ENCODE results near the gene DEFB129.

GRCh38 chr20:271528-271927, 44.5 kb downstream of the DEFB129 start:
- TF ChIP-seq POLR2A (IDR thresholded peaks at IDR 0.05; ENCODE audit: low read depth, low read length) (no peak), CTCF (IDR thresholded peaks at IDR 0.05 in 2 of 3, conservative IDR thresholded peaks at IDR 0.05 in 1 of 3; ENCODE audit: control insufficient read depth in 2 of 3, extremely low read depth in 1 of 3, insufficient read depth in 1 of 3, low read depth in 3 of 3, low read length in 3 of 3) (no peak), CBX5 (IDR thresholded peaks at IDR 0.05; ENCODE audit: low read depth) (no peak), CHD2 (IDR thresholded peaks at IDR 0.05; ENCODE audit: borderline replicate concordance, low read depth, low read length) (no peak), ELK1 (IDR thresholded peaks at IDR 0.05; ENCODE audit: low read depth, low read length) (no peak), FOXM1 (IDR thresholded peaks at IDR 0.05; ENCODE audit: low read depth, low read length) (no peak), E4F1 (IDR thresholded peaks at IDR 0.05; ENCODE audit: borderline replicate concordance, partially characterized antibody) (no peak), RAD21 (IDR thresholded peaks at IDR 0.05; ENCODE audit: insufficient read depth, low read depth, low read length) (no peak), CEBPZ (IDR thresholded peaks at IDR 0.05; ENCODE audit: low read depth, low read length) (no peak), NFXL1 (IDR thresholded peaks at IDR 0.05; ENCODE audit: borderline replicate concordance) (no peak), USF2 (IDR thresholded peaks at IDR 0.05; ENCODE audit: borderline replicate concordance, low read depth, low read length) (no peak), ATF2 (IDR thresholded peaks at IDR 0.05; ENCODE audit: low read length) (no peak)

Measured in GM12878 (cell line).